ENCODE measurements around the gene JAKMIP1.

The JAKMIP1 gene

DNA sequence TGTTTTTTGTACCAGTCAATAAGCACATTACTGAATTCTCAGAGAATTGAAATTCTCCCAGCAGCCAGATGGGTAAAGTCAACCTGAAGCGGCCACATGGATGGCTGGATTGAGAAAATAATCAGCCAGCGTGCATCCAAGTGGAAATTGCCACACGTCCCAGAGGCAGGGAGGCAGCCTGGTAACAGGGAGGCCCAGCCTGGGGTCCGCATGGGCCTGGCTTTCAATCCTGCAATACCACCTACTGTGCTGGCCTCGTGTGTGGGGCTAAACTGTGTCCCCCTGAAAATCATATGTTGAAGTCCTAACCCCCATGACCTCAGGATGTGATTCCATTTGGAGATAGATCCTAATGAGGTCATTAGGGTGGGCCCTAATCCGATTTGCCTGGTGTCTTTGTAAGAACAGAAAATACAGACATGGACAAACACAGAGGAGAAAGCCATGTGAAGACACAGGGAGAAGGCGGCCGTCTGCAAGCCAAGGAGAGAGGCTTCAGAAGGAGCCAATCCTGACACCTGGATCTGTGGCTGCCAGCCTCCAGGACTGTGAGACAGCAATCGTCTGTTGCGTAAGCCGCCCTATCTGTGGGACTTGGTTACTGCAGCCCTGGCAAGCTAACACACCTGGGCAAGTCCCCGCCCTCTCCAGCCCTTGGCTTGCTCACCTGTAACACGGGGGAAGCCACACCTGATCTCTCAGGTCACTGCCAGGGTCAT lies 90.3 kb downstream of the JAKMIP1 start:
- 0 out of 2 replicates have a peak overlapping the region, but pooled peaks have one; percentile 87 for H3K27ac ChIP-seq (ENCODE audit: low read length)
- DNase-seq: peak; percentile 45
- peaks cover 5% of the 10 kb centered on the region; the same call in 1 of the 2 replicates for H3K79me2 ChIP-seq (ENCODE audit: low read length)
- no peaks in the 10 kb centered on the region for H3K9me2 ChIP-seq (replicated peaks; ENCODE audit: insufficient read depth, low read length)
- peaks cover 10% of the 10 kb centered on the region for H3F3A ChIP-seq (ENCODE audit: insufficient read depth, low read length)
- H3K9me3 ChIP-seq (replicated peaks; ENCODE audit: insufficient read depth, low read length): no peaks in the 10 kb centered on the region
- H3K27me3 ChIP-seq (replicated peaks; ENCODE audit: insufficient read depth, low read length): no peaks in the 10 kb centered on the region
- no peaks in the 10 kb centered on the region for H3K36me3 ChIP-seq (replicated peaks; ENCODE audit: insufficient read depth, low read length)
- no peak overlapping the region for H2AFZ ChIP-seq (ENCODE audit: low read length)
- H4K20me1 ChIP-seq (ENCODE audit: insufficient read depth, low read length): no peaks in the 10 kb centered on the region
- TF ChIP-seq EZH2 (optimal IDR thresholded peaks at IDR 0.05; ENCODE audit: low read depth, low read length): no peak
- peak; percentile 50 for TF ChIP-seq CTCF (IDR thresholded peaks at IDR 0.05; ENCODE audit: low read length)
- H3K4me2 ChIP-seq (ENCODE audit: low read depth, low read length): no peak overlapping the region
- H3K4me3 ChIP-seq (ENCODE audit: low read length): no peak overlapping the region
- H3K4me1 ChIP-seq (ENCODE audit: low read length): peaks cover 27% of the 10 kb centered on the region
- H3K9ac ChIP-seq (ENCODE audit: low read length): no peak overlapping the region

GRCh38 chr4:6107886-6108285 lies 92.5 kb downstream of the JAKMIP1 start:
- TF ChIP-seq CTCF (IDR thresholded peaks at IDR 0.05; ENCODE audit: low read length) (no peak), EZH2phosphoT487 (IDR thresholded peaks at IDR 0.05; ENCODE audit: low read length) (no peak), EZH2 (optimal IDR thresholded peaks at IDR 0.05; ENCODE audit: low read depth, low read length) (no peak)
- H3K4me1 ChIP-seq (ENCODE audit: low read length): peaks cover 22% of the 10 kb centered on the region
- no peaks in the 10 kb centered on the region for H3K9me2 ChIP-seq (replicated peaks; ENCODE audit: insufficient read depth, low read length)
- H3K36me3 ChIP-seq (replicated peaks; ENCODE audit: insufficient read depth, low read length): no peaks in the 10 kb centered on the region
- H3K27ac ChIP-seq (ENCODE audit: low read length): no peak overlapping the region
- H3K27me3 ChIP-seq (replicated peaks; ENCODE audit: insufficient read depth, low read length): no peaks in the 10 kb centered on the region
- DNase-seq: no peak
- H3F3A ChIP-seq (ENCODE audit: insufficient read depth, low read length): peaks cover 10% of the 10 kb centered on the region
- no peaks in the 10 kb centered on the region for H4K20me1 ChIP-seq (ENCODE audit: insufficient read depth, low read length)
- no peaks in the 10 kb centered on the region for H3K9me3 ChIP-seq (replicated peaks; ENCODE audit: insufficient read depth, low read length)
- no peaks in the 10 kb centered on the region for H3K79me2 ChIP-seq (ENCODE audit: low read length)
- H2AFZ ChIP-seq (ENCODE audit: low read length): no peak overlapping the region
- no peak overlapping the region for H3K4me3 ChIP-seq (ENCODE audit: low read length)
- H3K9ac ChIP-seq (ENCODE audit: low read length): no peak overlapping the region
- H3K4me2 ChIP-seq (ENCODE audit: low read depth, low read length): no peak overlapping the region

DNA sequence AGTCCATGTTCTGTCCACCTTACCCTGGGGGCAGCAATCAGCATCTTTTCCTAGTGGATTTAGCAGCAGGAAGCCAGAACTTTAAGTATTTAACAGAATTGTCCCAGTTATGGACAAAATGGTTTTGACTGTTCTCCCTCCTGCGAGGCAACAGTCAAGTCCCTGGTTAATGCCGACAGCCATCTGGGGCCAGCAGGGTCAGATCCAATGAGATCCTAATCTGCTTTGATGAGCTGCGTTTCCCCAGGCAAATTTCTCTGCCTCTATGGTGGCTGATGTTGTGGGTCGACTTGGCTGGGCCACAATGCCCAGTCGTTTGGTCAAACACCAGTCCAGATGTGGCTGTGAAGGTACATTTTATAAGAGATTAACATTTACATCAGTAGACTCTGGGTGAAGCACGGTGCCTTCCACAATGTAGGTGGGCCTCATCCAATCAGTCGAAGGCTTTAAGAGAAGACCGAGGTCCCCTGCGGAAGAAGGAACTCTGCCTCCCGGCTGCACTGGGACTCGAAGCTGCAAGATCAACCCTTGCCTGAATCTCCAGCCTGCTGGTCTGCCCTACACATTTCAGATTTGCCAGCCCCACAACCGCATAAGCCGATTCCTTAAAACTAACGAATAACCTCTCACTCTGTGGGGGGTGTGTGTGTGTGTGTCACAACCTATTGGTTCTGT lies 93.1 kb downstream of the JAKMIP1 start:
- H3F3A ChIP-seq (ENCODE audit: insufficient read depth, low read length): peaks cover 10% of the 10 kb centered on the region
- H3K4me3 ChIP-seq (ENCODE audit: low read length): no peak overlapping the region
- no peaks in the 10 kb centered on the region for H3K27me3 ChIP-seq (replicated peaks; ENCODE audit: insufficient read depth, low read length)
- no peak overlapping the region for H3K27ac ChIP-seq (ENCODE audit: low read length)
- H3K36me3 ChIP-seq (replicated peaks; ENCODE audit: insufficient read depth, low read length): no peaks in the 10 kb centered on the region
- H4K20me1 ChIP-seq (ENCODE audit: insufficient read depth, low read length): no peaks in the 10 kb centered on the region
- no peaks in the 10 kb centered on the region for H3K79me2 ChIP-seq (ENCODE audit: low read length)
- no peak for DNase-seq
- H3K9me3 ChIP-seq (replicated peaks; ENCODE audit: insufficient read depth, low read length): no peaks in the 10 kb centered on the region
- no peak overlapping the region for H3K9ac ChIP-seq (ENCODE audit: low read length)
- no peak overlapping the region for H2AFZ ChIP-seq (ENCODE audit: low read length)
- H3K4me2 ChIP-seq (ENCODE audit: low read depth, low read length): no peak overlapping the region
- TF ChIP-seq CTCF (IDR thresholded peaks at IDR 0.05; ENCODE audit: low read length) (no peak), EZH2phosphoT487 (IDR thresholded peaks at IDR 0.05; ENCODE audit: low read length) (no peak), EZH2 (optimal IDR thresholded peaks at IDR 0.05; ENCODE audit: low read depth, low read length) (no peak)
- peaks cover 15% of the 10 kb centered on the region for H3K4me1 ChIP-seq (ENCODE audit: low read length)
- H3K9me2 ChIP-seq (replicated peaks; ENCODE audit: insufficient read depth, low read length): no peaks in the 10 kb centered on the region

Measured in MM.1S (cell line).